SK-N-SH (cell line): ENCODE data around the gene COLEC11. TPM values are rescaled to one million over a fixed set of nuclear protein-coding genes. Genes with fewer than 3 reads are reported as not detected.

Source experiments
- CTCF ChIA-PET: fragments of 300-600, 350-600 bp; formaldehyde crosslinking; extraction: SDS; loops from one replicate; lab custom pipeline; 2021; lab: Yijun Ruan, JAX
- POLR2A ChIA-PET: fragments of 350-600 bp; sonication (Branson Sonifier 250); formaldehyde crosslinking; extraction: SDS; loops from one replicate; lab custom pipeline; 2020; ENCODE audit warnings: antibody characterized with exemption, inconsistent platforms; lab: Yijun Ruan, JAX
- DNase-seq: peaks from one replicate; pipeline ENCODE4 v3.0.0; 2012
- H2AFZ ChIP-seq: fragments of 200-600 bp; sonication (generic); 2 replicates; pipeline ENCODE4 v1.8.1; 2016; ENCODE audit warnings: antibody characterized with exemption, mild to moderate bottlenecking, low read depth
- H3F3A ChIP-seq: fragments of 200-600 bp; sonication (generic); replicated peaks from 2 replicates; pipeline ENCODE3; 2016; ENCODE audit warnings: antibody characterized with exemption, mild to moderate bottlenecking; ENCODE audit not compliant: insufficient read depth
- H3K27ac ChIP-seq, 2 experiments: fragments of 200-500 bp in 1 of 2; fragments of 200-600 bp in 1 of 2; sonication (Bioruptor generic) in 1 of 2; sonication (generic), shearing (Covaris generic) in 1 of 2; 2 replicates each; pipeline versions ENCODE4 v1.5.1 to v1.6.1; 2014 to 2016; ENCODE audit warnings: low read depth in 2 of 2, inconsistent platforms in 1 of 2, low read length in 1 of 2, mild to moderate bottlenecking in 1 of 2, mixed read lengths in 1 of 2
- H3K27me3 ChIP-seq: fragments of 200-600 bp; sonication (generic), shearing (Covaris generic); 2 replicates; pipeline ENCODE4 v1.6.1; 2016; ENCODE audit warnings: mixed run types; ENCODE audit not compliant: insufficient read depth
- H3K36me3 ChIP-seq, 2 experiments: fragments of 200-500 bp in 1 of 2; fragments of 200-600 bp in 1 of 2; sonication (Bioruptor generic) in 1 of 2; sonication (generic) in 1 of 2; replicated peaks in 1 of 2; 2 replicates each; pipeline versions ENCODE3 to v1.5.1; 2014 to 2016; ENCODE audit warnings: low read length in 1 of 2, mild to moderate bottlenecking in 1 of 2; ENCODE audit not compliant: insufficient read depth in 2 of 2, control insufficient read depth in 1 of 2
- H3K4me1 ChIP-seq, 2 experiments: fragments of 200-500 bp in 1 of 2; fragments of 200-600 bp in 1 of 2; sonication (Bioruptor generic) in 1 of 2; sonication (generic), shearing (Covaris generic) in 1 of 2; 2 replicates each; pipeline versions ENCODE4 v1.5.1 to v1.6.1; 2014 to 2016; ENCODE audit warnings: low read depth in 1 of 2, low read length in 1 of 2, mixed run types in 1 of 2; ENCODE audit not compliant: insufficient read depth in 2 of 2, control insufficient read depth in 1 of 2
- H3K4me2 ChIP-seq: fragments of 200-600 bp; sonication (generic), shearing (Covaris generic); 2 replicates; pipeline ENCODE4 v1.6.1; 2017; ENCODE audit warnings: mixed run types
- H3K4me3 ChIP-seq, 2 experiments: fragments of 200-500 bp in 1 of 2; fragments of 200-600 bp in 1 of 2; sonication (Bioruptor generic) in 1 of 2; sonication (generic), shearing (Covaris generic) in 1 of 2; 2 replicates each; pipeline versions ENCODE4 v1.5.1 to v1.8.1; 2014 to 2016; ENCODE audit warnings: low read depth in 2 of 2, inconsistent platforms in 1 of 2, low read length in 1 of 2, mild to moderate bottlenecking in 1 of 2, mixed read lengths in 1 of 2, moderate library complexity in 1 of 2
- H3K79me2 ChIP-seq: fragments of 200-600 bp; sonication (generic); 2 replicates; pipeline ENCODE4 v1.8.1; 2017; ENCODE audit warnings: mild to moderate bottlenecking; ENCODE audit not compliant: insufficient read depth
- H3K9ac ChIP-seq: fragments of 200-600 bp; sonication (generic); 2 replicates; pipeline ENCODE4 v1.6.1; 2017; ENCODE audit warnings: mixed run types
- H3K9me2 ChIP-seq: fragments of 200-600 bp; sonication (generic); 2 replicates; pipeline ENCODE4 v1.6.1; 2017; ENCODE audit warnings: mixed run types
- H3K9me3 ChIP-seq: fragments of 200-600 bp; sonication (generic); 2 replicates; pipeline ENCODE4 v1.6.1; 2017; ENCODE audit warnings: mixed run types, mild to moderate bottlenecking, moderate library complexity
- H4K20me1 ChIP-seq: fragments of 200-600 bp; sonication (generic); 2 replicates; pipeline ENCODE4 v1.6.1; 2017; ENCODE audit warnings: mild to moderate bottlenecking, mixed run types; ENCODE audit not compliant: insufficient read depth
- CHD2 ChIP-seq: fragments of 150-350 bp; IDR thresholded peaks from 2 replicates; pipeline ENCODE4 v1.6.1; 2018; ENCODE audit warnings: low read length; ENCODE audit not compliant: partially characterized antibody
- CTCF ChIP-seq: fragments of 200-600 bp; sonication (generic); IDR thresholded peaks from 2 replicates; pipeline ENCODE4 v1.6.1; 2017; ENCODE audit warnings: antibody characterized with exemption, mild to moderate bottlenecking, moderate library complexity
- EZH2phosphoT487 ChIP-seq: fragments of 200-600 bp; sonication (generic); IDR thresholded peaks from 2 replicates; pipeline ENCODE4 v1.6.1; 2017; ENCODE audit warnings: low read depth, mixed run types, mild to moderate bottlenecking, antibody characterized with exemption, moderate library complexity, borderline replicate concordance
- FOXJ3 ChIP-seq: sonication (generic); formaldehyde crosslinking; IDR thresholded peaks from 2 replicates; pipeline ENCODE4 v1.5.1; 2020; ENCODE audit warnings: mild to moderate bottlenecking, missing genetic modification reagents
- FOXM1 ChIP-seq: IDR thresholded peaks from 2 replicates; pipeline ENCODE4 v1.4.0; 2012; ENCODE audit warnings: low read depth, mild to moderate bottlenecking
- GABPA ChIP-seq: IDR thresholded peaks from 2 replicates; pipeline ENCODE4 v1.4.0; 2012; ENCODE audit warnings: low read depth, mild to moderate bottlenecking
- GATA2 ChIP-seq: sonication (generic); formaldehyde crosslinking; IDR thresholded peaks from 2 replicates; pipeline ENCODE4 v1.5.0; 2020; ENCODE audit warnings: mild to moderate bottlenecking, missing genetic modification reagents
- IRF3 ChIP-seq: fragments of 150-350 bp; IDR thresholded peaks from 2 replicates; pipeline ENCODE4 v1.6.1; 2016; ENCODE audit warnings: mild to moderate bottlenecking, low read depth, low read length
- MAX ChIP-seq: IDR thresholded peaks from 2 replicates; pipeline ENCODE4 v1.4.0; 2012; ENCODE audit warnings: low read depth
- MEF2A ChIP-seq: IDR thresholded peaks from 2 replicates; pipeline ENCODE4 v1.4.0; 2012; ENCODE audit warnings: low read depth, borderline replicate concordance
- NRF1 ChIP-seq: IDR thresholded peaks from 2 replicates; pipeline ENCODE4 v1.6.1; 2012; ENCODE audit warnings: low read depth, mild to moderate bottlenecking, low read length
- REST ChIP-seq: IDR thresholded peaks from 2 replicates; pipeline ENCODE4 v1.6.1; 2012; ENCODE audit warnings: mild to moderate bottlenecking, low read depth, low read length, moderate library complexity
- SMC3 ChIP-seq: IDR thresholded peaks from 2 replicates; pipeline ENCODE4 v1.6.1; 2012; ENCODE audit warnings: low read depth, low read length, improper control_type of control experiment
- USF1 ChIP-seq: IDR thresholded peaks from 2 replicates; pipeline ENCODE4 v1.4.0; 2012; ENCODE audit warnings: low read depth, borderline replicate concordance
- ZBTB33 ChIP-seq: IDR thresholded peaks from 2 replicates; pipeline ENCODE4 v1.4.0; 2012; ENCODE audit warnings: low read depth, borderline replicate concordance
- WGBS: methylation state at CpG from one replicate; pipeline ENCODE4 v1.1.6; 2017; ENCODE audit warnings: low lambda C conversion rate; 5-methylcytosine and 5-hydroxymethylcytosine counted together
- polyA plus RNA-seq, 3 experiments: library from polyadenylated mRNA; depleted of rRNA; stranded (reverse); fragments of >200 nt; gene quantifications; 2 replicates each; pipeline ENCODE4 v1.2.3, GENCODE V29; 2012

The COLEC11 gene
- polyA plus RNA-seq, 1 of the 3 experiments (the other 2 are of a cell fraction): 8.7 TPM

- peaks cover 0 to 14% of the 10 kb centered on the region in 2 experiments; a peak in 1 of 4 replicates for H3K4me1 ChIP-seq
- no peaks in the 10 kb centered on the region for H3K9me2 ChIP-seq
- no peaks in the 10 kb centered on the region for H3K36me3 ChIP-seq
- no peak overlapping the region for H3K4me2 ChIP-seq
- 72% methylated on average over 14 of the region's 15 CpGs for WGBS
- H3K79me2 ChIP-seq: no peaks in the 10 kb centered on the region
- no peaks in the 10 kb centered on the region for H3K27me3 ChIP-seq
- no peak overlapping the region for H3K27ac ChIP-seq
- POLR2A ChIA-PET: no interaction called here
- TF ChIP-seq CTCF: no peak
- TF ChIP-seq CHD2: no peak
- TF ChIP-seq MEF2A: no peak
- no peak for TF ChIP-seq GATA2
- no peak for TF ChIP-seq REST
- no peak for TF ChIP-seq EZH2phosphoT487
- H2AFZ ChIP-seq: no peak overlapping the region
- DNase-seq: no peak
- H3K9ac ChIP-seq: no peak overlapping the region
- H4K20me1 ChIP-seq: no peaks in the 10 kb centered on the region
- no peak overlapping the region for H3K4me3 ChIP-seq
- no peaks in the 10 kb centered on the region for H3F3A ChIP-seq
- CTCF ChIA-PET: interaction anchor here (0.6 kb wide), 1 partner anchor 773 kb away, joined by 3 read pairs; no protein-coding TSS in a partner anchor
- H3K9me3 ChIP-seq: no peaks in the 10 kb centered on the region
Measured at GRCh38 chr2:3631161-3631850, 36.4 kb downstream of the COLEC11 start.

GRCh38 chr2:3631851-3632659 is 37.1 kb downstream of the COLEC11 start:
- Histone ChIP-seq H4K20me1 (no peaks in the 10 kb centered on the region), H3K4me1 (peaks cover 0 to 14% of the 10 kb centered on the region in 2 experiments; a peak in 1 of 4 replicates), H3K4me3 (no peak overlapping the region), H2AFZ (no peak overlapping the region), H3K79me2 (no peaks in the 10 kb centered on the region), H3K9ac (no peak overlapping the region), H3K27ac (no peak overlapping the region; a peak in 1 of 4 replicates), H3K36me3 (no peaks in the 10 kb centered on the region), H3K9me2 (no peaks in the 10 kb centered on the region), H3K4me2 (no peak overlapping the region), H3F3A (no peaks in the 10 kb centered on the region), H3K9me3 (no peaks in the 10 kb centered on the region), H3K27me3 (no peaks in the 10 kb centered on the region)
- 84% methylated on average over 25 of the region's 26 CpGs for WGBS
- ChIA-PET POLR2A (no interaction called here), CTCF (interaction anchor here (0.6 to 0.9 kb wide), 2 partner anchors 170 to 774 kb away, joined by 3 read pairs; no protein-coding TSS in a partner anchor)
- no peak for DNase-seq
- no peak for TF ChIP-seq USF1
- TF ChIP-seq IRF3: no peak
- TF ChIP-seq MAX: no peak
- TF ChIP-seq ZBTB33: no peak
- no peak for TF ChIP-seq GABPA
- TF ChIP-seq FOXM1: no peak
- no peak for TF ChIP-seq NRF1
- TF ChIP-seq SMC3: no peak
- TF ChIP-seq FOXJ3 (CRISPR knock-in tag): no peak
